Fibroblast of peridontal ligament (primary cell): ENCODE results near the gene KLK10.

Experiments used
- DNase-seq: peaks from one replicate; pipeline ENCODE4 v3.0.0-alpha.2; 2010; ENCODE audit errors: extremely low read depth

The KLK10 gene, protein sequence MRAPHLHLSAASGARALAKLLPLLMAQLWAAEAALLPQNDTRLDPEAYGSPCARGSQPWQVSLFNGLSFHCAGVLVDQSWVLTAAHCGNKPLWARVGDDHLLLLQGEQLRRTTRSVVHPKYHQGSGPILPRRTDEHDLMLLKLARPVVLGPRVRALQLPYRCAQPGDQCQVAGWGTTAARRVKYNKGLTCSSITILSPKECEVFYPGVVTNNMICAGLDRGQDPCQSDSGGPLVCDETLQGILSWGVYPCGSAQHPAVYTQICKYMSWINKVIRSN

GRCh38 chr19:51019544-51019925 lies at the start of gene KLK10:
KLK10 (minus strand) TSS chr19:51019709; CDS start chr19:51019130, 579 bp downstream.
- DNase-seq = no peak

DNA sequence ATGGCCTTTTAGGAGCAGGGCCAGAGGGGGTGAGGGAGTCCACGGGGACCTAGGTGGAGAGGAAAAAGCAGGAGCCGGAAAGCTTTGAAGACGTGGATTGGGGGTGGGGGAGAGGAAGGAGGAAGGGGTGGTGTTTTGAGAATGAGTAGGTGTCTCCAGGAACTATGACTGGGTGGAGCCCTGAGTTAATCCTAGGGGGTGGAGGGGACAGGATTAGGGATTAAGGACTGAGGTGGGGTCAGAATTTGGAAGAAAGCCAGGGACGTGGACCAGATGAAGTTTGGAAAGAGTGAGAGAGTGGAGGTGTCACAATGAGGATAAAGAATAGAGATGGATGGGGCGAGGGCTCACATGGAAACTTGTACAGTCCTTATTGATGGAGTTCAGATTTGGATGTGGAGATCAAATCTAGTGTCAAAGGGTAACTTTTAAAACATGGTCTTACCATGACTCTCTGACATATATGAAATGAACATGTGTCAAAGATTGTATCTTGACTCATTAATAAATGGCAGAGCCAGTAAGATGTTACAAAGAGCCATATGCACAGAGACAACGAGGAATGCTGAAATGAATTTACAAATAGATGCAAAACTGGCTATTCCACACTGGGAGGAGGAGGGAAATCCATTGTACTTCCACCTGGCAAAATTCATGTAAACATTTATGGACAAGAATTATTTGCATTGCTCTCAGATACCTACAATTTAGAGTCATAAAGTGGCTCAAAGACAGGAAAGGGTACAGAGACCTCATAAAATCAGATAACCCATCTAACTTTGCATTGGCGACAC lies 47.1 kb upstream of the KLK10 start:
- DNase-seq = no peak

DNA sequence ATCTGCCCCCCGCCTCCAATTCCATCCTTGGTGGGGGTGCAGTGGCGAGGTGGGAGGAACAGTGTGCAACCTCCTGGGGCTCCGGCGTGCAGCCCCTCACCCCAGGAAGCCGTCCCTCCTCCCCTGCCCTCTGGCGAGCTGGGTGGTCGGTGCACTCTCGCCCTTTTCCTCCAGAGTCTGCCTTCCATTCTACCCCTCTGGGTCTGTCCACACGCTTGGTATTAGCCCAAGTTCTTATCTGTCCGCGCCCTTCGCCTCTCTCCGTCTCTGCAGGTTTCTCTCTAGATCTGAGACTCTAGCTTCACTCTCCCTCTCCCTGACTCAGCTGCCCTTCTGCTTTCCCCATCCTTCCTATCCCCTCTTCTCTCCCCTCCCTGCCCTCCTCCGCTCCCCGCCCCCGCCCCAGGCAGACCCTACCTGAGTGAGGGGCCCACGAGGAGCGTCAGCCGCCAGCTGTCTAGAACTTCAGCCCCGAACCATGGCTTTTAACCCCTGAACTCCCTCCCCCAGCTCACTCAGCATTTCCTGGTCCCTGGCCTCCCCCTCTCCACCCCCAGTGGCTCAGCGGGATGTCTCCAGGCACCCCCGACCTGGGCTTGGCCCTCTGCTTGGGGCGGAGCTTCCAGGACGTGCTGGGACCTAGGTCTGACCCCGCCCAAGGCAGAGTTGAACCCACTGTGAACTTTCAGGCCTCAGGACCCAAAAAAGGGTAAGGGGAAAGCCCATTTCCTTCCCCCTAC lies 45.9 kb upstream of the KLK10 start:
- no peak for DNase-seq

DNA sequence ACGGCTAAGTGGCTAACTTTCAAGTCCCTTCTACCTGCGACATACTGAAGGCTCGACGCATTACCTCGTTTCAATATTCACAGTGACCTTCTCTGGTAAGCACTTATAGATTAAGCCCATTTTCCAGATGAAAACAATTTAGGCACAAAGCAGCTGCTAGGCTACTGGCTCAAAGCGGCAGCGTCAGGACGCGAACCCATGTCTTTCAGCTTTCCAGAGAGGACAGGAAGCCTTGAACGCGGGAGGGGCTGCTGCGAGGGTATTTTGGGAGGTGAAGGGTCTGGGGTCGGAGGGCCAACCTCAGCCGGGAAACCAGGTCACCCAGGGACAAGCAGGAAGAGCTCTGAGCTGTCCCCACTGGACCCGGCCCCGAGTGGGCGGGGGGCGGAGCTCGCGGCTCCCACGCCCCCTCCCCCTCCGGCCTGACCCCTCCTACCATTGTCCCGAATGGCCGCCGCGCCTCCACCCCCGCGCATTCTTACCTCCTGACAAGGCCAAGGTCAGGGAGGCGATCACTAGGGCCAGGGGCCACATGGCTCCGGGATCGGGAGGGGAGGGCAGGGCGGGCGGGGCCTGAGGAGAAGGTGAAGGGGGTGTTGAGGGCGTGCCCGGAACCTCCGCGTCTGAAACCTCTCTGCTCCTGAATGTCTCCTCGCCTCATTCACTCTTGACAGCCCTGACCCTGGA lies 45.2 kb upstream of the KLK10 start, which contains the start of gene KLK13:
Gene KLK13 (minus strand): TSS at position 559 of the 687 bp plus-strand sequence. CDS start 25 bp downstream, at position 534.
- DNase-seq = no peak

GRCh38 chr19:51063664-51064063 lies 44.2 kb upstream of the KLK10 start:
- DNase-seq = no peak

DNA sequence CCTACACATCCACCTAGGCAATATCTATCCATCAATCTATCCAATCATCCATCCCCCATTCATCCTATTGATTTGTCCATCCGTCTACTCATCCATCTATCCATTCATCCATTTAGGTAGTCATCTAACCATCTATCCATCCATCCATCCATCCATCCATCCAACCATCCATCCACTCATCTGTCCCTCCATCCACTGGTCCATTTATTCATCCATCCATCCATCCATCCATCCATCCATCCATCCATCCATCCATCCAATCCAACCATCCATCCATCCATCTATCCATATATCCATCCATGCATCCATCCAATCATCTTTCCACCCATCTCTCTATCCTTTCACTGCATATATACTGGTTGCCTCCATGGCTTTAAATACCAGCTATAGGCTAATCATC lies 41.5 kb upstream of the KLK10 start:
- no peak for DNase-seq

GRCh38 chr19:51060336-51060735 lies 40.8 kb upstream of the KLK10 start:
- DNase-seq = no peak

DNA sequence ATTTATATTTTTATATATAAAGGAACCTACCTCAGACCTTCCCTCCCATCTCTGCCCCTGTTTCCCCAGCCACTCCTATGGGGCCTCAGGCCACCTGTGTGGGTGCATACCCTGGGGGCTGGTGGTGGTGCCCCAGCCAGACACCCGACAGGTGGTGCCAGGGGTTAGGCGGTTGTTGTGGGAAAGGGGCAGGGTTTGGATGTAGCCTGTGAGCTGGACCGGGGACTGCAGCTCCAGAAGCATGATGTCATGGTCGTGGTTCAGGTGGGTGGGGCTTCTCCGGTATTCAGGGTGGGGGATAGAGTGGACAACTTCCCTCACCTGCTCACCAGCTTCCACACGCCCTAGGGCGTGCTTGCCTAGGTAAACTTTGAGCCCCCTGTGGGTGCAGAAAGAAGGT lies 40.2 kb upstream of the KLK10 start:
- no peak for DNase-seq

GRCh38 chr19:51055866-51056265 lies 36.4 kb upstream of the KLK10 start:
- no peak for DNase-seq

DNA sequence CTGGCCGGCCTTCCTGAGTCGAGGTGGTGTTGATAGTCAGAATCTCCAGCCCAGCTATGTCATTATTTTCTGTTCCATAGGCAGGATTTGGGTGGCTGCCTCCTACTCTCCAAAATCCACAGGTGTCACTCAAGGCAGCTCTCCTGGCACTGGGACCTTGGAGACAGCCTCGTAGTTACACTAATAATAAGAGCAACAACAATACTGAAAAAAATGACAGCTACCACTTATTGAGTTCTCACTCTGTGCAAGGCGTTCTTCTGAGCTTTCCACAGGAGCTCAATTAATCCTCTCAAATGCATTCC lies 27.5 kb upstream of the KLK10 start:
- no peak for DNase-seq

DNA sequence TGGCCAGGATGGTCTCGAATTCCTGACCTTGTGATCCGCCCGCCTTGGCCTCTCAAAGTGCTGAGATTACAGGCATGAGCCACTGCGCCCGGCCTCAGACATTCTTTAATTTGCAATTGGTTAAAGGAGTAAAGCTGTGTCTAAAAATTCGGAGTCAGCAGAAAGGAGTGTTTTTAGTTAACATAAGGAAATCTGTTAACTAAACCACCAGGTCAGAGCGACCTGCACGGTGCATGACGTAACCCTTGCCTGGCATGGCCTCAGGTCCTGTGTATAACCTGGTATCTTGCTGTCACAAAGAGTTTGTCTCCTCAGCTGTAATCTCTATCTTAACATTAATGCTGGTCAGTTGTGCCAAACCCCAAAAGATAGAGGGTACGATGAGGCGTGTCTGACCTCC lies 24.8 kb upstream of the KLK10 start:
- no peak for DNase-seq

- DNase-seq = no peak
Observed at GRCh38 chr19:51043497-51043896, 24.0 kb upstream of the KLK10 start.

GRCh38 chr19:51040151-51040550 lies 20.6 kb upstream of the KLK10 start:
- DNase-seq = no peak

DNA sequence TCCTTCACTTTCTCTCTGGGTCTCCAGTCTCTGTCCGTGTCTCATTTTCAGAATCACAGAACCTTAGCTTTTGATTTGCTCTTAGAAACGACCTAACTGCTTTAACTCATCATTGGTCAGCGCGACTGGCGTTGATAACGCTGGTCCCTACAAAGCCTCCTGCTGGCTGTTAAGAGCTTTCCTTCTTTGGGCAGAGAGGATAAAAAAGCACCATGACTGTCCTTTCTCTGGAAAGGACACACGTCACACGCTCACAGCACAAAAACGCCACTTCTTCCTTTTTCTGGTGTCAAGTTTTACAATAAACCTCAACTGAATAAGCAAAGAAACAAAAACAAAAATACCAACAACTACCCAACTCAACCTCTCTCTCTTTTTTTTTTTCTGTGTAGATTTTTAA lies 17.0 kb upstream of the KLK10 start:
- no peak for DNase-seq

DNA sequence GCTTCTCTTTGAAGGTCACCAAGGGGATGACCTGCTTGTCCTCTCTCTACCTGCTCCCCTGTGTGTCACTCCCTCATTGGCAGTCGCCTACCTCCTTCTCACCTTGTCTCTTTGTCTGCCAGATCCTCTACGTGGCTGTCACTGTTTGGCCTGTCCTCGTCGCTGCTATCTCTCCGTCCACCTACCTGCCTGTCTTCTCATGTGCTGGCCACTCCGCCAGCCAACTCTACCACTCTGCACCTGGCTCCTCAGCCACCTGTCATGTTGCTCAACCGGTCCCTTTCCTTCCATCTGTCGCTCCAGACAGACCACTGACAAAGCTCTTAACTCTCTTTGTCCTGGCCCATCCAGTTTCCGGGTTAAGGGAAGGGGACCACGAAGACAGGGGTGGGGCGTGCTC lies 15.2 kb upstream of the KLK10 start, which contains the start of gene KLK12:
Gene KLK12 (minus strand): TSS at position 299 of the 400 bp plus-strand sequence. CDS start 381 bp downstream, outside the sequence.
- DNase-seq = no peak

GRCh38 chr19:51031880-51032225 lies 12.3 kb upstream of the KLK10 start:
- no peak for DNase-seq

DNA sequence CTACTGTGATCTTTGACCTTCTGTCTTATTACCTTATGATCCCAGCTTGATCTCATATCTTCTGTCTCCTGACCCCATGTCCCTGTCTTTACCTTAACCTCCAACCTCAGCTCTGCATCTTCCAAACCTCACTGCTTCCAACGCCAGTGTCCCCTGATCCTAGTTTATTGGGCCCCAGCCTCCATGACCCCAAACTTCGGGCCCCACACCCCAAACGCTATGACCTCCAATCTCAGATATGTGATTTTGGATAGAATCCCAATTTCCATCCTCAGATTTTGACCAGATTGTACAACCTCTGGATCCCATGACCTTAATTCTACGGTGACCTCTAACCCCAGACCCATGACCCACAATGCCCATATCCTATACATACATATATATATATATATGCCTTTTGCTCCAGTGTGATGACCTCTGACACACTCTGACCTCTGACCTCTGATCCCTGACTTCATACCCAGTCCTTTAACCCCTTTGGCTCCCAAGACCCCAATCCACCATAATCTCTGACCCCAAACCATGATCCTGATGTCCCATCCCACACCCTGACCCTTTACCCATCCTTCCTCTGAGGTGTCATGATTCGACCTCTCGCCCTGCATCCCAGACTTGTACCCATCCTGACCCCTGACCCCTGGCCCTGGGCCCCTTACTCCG lies 11.8 kb upstream of the KLK10 start:
- no peak for DNase-seq

DNA sequence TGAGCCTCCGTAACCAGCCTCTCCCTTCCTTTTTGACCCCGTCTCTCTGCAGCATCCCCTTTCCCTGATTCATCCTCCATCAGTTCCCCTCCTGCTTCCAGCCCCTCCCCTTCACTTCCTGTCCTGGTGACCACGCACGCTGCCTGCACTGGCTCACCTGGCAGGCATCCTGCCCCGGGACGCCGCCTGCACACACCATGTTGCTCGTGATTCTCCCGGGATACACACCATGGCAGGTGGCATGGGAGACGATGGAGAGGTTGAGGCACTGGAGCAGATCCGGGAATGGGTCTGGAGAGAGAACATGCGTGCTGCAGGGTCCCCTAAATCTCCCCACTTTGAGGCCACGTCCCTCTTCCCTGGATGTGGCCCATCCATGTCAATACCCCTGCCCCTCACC lies 11.1 kb upstream of the KLK10 start:
- DNase-seq = no peak

DNA sequence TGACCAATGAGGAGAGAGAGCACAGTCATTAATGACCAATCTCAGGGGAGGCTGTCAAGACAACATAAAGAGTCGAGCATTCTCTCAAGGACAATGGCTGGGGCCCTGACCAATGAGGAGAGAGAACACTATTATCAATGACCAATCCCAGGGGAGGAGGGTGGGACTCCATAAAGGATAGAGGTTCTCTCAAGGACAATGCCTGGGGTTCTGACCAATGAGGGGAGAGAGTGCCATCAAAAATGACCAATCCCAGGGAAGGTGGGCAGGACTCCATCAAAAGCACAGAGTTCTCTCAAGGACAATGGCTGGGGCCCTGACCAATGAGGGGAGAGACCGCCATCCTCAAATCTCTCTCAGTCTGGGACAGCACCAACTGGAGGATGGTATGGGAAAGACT lies 10.2 kb upstream of the KLK10 start:
- no peak for DNase-seq

- DNase-seq = no peak
Observed at GRCh38 chr19:51027873-51028272, 8.4 kb upstream of the KLK10 start.

GRCh38 chr19:51027126-51027806 lies 7.8 kb upstream of the KLK10 start:
- DNase-seq = no peak
